Measurements from ENCODE around the gene SLC2A9.

DNA sequence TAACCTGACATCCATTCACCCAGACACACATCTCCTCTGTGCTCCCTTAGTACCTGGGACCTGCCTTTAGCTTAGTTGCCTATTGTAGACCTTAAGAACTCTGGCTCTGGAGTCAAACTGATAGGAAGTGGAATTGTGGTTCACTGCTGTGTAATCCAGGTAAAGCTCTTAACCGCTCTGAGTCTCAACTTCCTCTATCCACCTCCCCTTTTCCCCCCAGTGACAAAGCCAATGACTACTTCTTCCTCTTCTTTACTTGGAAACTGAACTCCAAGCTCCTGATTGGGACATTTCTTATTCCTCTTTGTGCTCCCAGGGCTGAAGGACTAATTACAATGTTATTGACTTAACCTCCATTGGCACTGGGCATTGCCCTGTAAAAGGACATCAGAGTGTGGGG lies 145.8 kb downstream of the SLC2A9 start:
- TF ChIP-seq, protein P1, sequence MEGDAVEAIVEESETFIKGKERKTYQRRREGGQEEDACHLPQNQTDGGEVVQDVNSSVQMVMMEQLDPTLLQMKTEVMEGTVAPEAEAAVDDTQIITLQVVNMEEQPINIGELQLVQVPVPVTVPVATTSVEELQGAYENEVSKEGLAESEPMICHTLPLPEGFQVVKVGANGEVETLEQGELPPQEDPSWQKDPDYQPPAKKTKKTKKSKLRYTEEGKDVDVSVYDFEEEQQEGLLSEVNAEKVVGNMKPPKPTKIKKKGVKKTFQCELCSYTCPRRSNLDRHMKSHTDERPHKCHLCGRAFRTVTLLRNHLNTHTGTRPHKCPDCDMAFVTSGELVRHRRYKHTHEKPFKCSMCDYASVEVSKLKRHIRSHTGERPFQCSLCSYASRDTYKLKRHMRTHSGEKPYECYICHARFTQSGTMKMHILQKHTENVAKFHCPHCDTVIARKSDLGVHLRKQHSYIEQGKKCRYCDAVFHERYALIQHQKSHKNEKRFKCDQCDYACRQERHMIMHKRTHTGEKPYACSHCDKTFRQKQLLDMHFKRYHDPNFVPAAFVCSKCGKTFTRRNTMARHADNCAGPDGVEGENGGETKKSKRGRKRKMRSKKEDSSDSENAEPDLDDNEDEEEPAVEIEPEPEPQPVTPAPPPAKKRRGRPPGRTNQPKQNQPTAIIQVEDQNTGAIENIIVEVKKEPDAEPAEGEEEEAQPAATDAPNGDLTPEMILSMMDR (IDR thresholded peaks at IDR 0.05) = no peak
- no peak for TF ChIP-seq POLR2A (IDR thresholded peaks at IDR 0.05)

Data from stomach (tissue), 4 donors.